Measurements from ENCODE around the gene ZCCHC14.

DNA sequence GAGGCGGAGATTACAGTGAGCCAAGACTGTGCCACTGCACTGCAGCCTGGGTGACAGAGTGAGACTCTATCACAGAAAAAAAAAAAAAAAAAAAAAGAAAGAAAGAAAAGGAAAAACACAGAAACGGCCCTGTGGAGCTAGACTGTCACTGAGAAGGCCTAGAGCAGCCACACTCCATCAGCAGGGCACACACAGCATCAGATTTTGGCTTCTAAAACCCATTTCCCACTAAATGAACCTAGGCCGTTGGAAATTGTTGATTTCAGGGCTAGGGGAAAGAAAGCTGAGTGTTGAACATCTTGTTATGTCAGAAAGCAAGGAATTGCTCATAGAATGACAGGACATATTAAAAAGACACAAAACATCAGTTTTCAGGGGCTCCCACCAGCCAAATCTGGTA is 48.9 kb downstream of the ZCCHC14 start:
- TF ChIP-seq EZH2 (IDR thresholded peaks at IDR 0.05; ENCODE audit: insufficient read depth, poor library complexity, severe bottlenecking) (no peak), EZH2phosphoT487 (IDR thresholded peaks at IDR 0.05; ENCODE audit: insufficient read depth, low read depth) (no peak)
